H1 (cell line): Measurements from ENCODE around the gene ST8SIA4. TPM values are rescaled to one million over a fixed set of nuclear protein-coding genes. Genes with fewer than 3 reads are reported as not detected.

Experiments
- CTCF ChIA-PET: fragments of 300-600 bp; sonication (Branson Sonifier 250); formaldehyde crosslinking; loops from one replicate; lab custom pipeline; 2021; ENCODE audit not compliant: partially characterized antibody; lab: Charles Lee
- POLR2A ChIA-PET: fragments of 300-600 bp; sonication (Branson Sonifier 250); formaldehyde crosslinking; loops from one replicate; lab custom pipeline; 2021; ENCODE audit warnings: inconsistent platforms; ENCODE audit not compliant: partially characterized antibody; lab: Charles Lee
- DNase-seq, 2 experiments: peaks; one replicate each; pipeline versions ENCODE4 v3.0.0 to v3.0.0-alpha.2; 2010 to 2022; ENCODE audit warnings: low spot score in 2 of 2, low read depth in 1 of 2, mixed read lengths in 1 of 2
- FAIRE-seq: peaks from 2 replicates; lab custom pipeline; 2011; peaks lifted over from hg19 to GRCh38; lab: Jason Lieb, UNC
- H2AFZ ChIP-seq: 2 replicates; pipeline ENCODE4 v1.8.1; 2012; ENCODE audit warnings: low read length, inconsistent platforms
- H2AK5ac ChIP-seq: 2 replicates; pipeline ENCODE4 v1.6.1; 2013; ENCODE audit warnings: low read depth, low read length
- H2BK120ac ChIP-seq: replicated peaks from 2 replicates; pipeline ENCODE3; 2013; ENCODE audit warnings: low read depth, low read length, inconsistent platforms
- H2BK12ac ChIP-seq: 2 replicates; pipeline ENCODE4 v1.6.1; 2013; ENCODE audit warnings: low read depth, low read length
- H2BK15ac ChIP-seq: 2 replicates; pipeline ENCODE4 v1.6.1; 2013; ENCODE audit warnings: low read length
- H2BK20ac ChIP-seq: 2 replicates; pipeline ENCODE4 v1.6.1; 2013; ENCODE audit warnings: low read length
- H2BK5ac ChIP-seq: 2 replicates; pipeline ENCODE4 v1.6.1; 2013; ENCODE audit warnings: low read depth, low read length
- H3K14ac ChIP-seq: 2 replicates; pipeline ENCODE4 v1.6.1; 2013; ENCODE audit warnings: inconsistent platforms; ENCODE audit not compliant: insufficient read length
- H3K18ac ChIP-seq: 2 replicates; pipeline ENCODE4 v1.6.1; 2013; ENCODE audit warnings: low read length; ENCODE audit errors: extremely low read depth
- H3K23ac ChIP-seq: 2 replicates; pipeline ENCODE4 v1.6.1; 2013; ENCODE audit warnings: inconsistent platforms; ENCODE audit not compliant: insufficient read length
- H3K23me2 ChIP-seq: 2 replicates; pipeline ENCODE4 v1.6.1; 2013; ENCODE audit warnings: low read depth, low read length
- H3K27ac ChIP-seq: 2 replicates; pipeline ENCODE4 v1.6.1; 2011; ENCODE audit warnings: low read depth, low read length, inconsistent platforms
- H3K27me3 ChIP-seq, 4 experiments: replicated peaks in 1 of 4; 1 replicate in 1 of 4; 2 replicates in 3 of 4; pipeline versions ENCODE4 v1.6.1 to v1.8.1; 2011 to 2013; ENCODE audit warnings: low read length in 3 of 4, mild to moderate bottlenecking in 3 of 4, inconsistent platforms in 2 of 4, mixed read lengths in 2 of 4, moderate library complexity in 1 of 4; ENCODE audit not compliant: control insufficient read depth in 3 of 4, insufficient read depth in 3 of 4; ENCODE audit errors: extremely low read depth in 1 of 4
- H3K36me3 ChIP-seq, 4 experiments: 2 replicates each; pipeline versions ENCODE4 v1.6.1 to v1.8.1; 2011 to 2013; ENCODE audit warnings: mild to moderate bottlenecking in 4 of 4, low read length in 3 of 4, moderate library complexity in 2 of 4, control low read depth in 1 of 4, inconsistent platforms in 1 of 4; ENCODE audit not compliant: insufficient read depth in 4 of 4, control insufficient read depth in 2 of 4
- H3K4ac ChIP-seq: replicated peaks from 2 replicates; pipeline ENCODE3; 2013; ENCODE audit warnings: low read length, low read depth, mixed read lengths, inconsistent platforms; ENCODE audit not compliant: insufficient read length
- H3K4me1 ChIP-seq, 4 experiments: replicated peaks in 1 of 4; 1 replicate in 1 of 4; 2 replicates in 3 of 4; pipeline versions ENCODE4 v1.6.1 to v1.8.1; 2011 to 2013; ENCODE audit warnings: low read length in 3 of 4, inconsistent platforms in 2 of 4, mixed read lengths in 1 of 4; ENCODE audit not compliant: insufficient read depth in 4 of 4, control insufficient read depth in 3 of 4
- H3K4me2 ChIP-seq, 2 experiments: 2 replicates each; pipeline versions ENCODE4 v1.6.1 to v1.8.1; 2011 to 2013; ENCODE audit warnings: low read depth in 2 of 2, low read length in 2 of 2, control low read depth in 1 of 2, inconsistent platforms in 1 of 2, mild to moderate bottlenecking in 1 of 2; ENCODE audit not compliant: insufficient read depth in 1 of 2
- H3K4me3 ChIP-seq, 4 experiments: fragments of 200-600, 300-600 bp in 1 of 4; sonication (generic), shearing (Covaris generic), sonication (Bioruptor Twin) in 1 of 4; 2 replicates each; pipeline versions ENCODE4 v1.5.1 to v1.8.1; 2011 to 2016; ENCODE audit warnings: low read length in 4 of 4, low read depth in 3 of 4, control low read depth in 2 of 4, inconsistent platforms in 2 of 4, mild to moderate bottlenecking in 2 of 4, mixed read lengths in 1 of 4, moderate library complexity in 1 of 4; ENCODE audit not compliant: insufficient read depth in 2 of 4; ENCODE audit errors: extremely low read depth in 1 of 4
- H3K56ac ChIP-seq: replicated peaks from 2 replicates; pipeline ENCODE3; 2013; ENCODE audit warnings: low read depth, mild to moderate bottlenecking, mixed read lengths, low read length, inconsistent platforms; ENCODE audit not compliant: insufficient read length
- H3K79me1 ChIP-seq: 2 replicates; pipeline ENCODE4 v1.6.1; 2013; ENCODE audit warnings: low read depth, low read length, control low read depth
- H3K79me2 ChIP-seq, 2 experiments: 2 replicates each; pipeline versions ENCODE4 v1.6.1 to v1.8.1; 2012 to 2013; ENCODE audit warnings: low read length in 2 of 2, mild to moderate bottlenecking in 2 of 2, inconsistent platforms in 1 of 2; ENCODE audit not compliant: insufficient read depth in 2 of 2, control insufficient read depth in 1 of 2
- H3K9ac ChIP-seq, 4 experiments: replicated peaks in 1 of 4; 1 replicate in 1 of 4; 2 replicates in 3 of 4; pipeline versions ENCODE4 v1.6.1 to v1.8.1; 2011 to 2013; ENCODE audit warnings: low read depth in 3 of 4, low read length in 3 of 4, control low read depth in 2 of 4, mild to moderate bottlenecking in 2 of 4, moderate library complexity in 2 of 4, inconsistent platforms in 1 of 4; ENCODE audit errors: extremely low read depth in 1 of 4
- H3K9me3 ChIP-seq, 2 experiments: 2 replicates each; pipeline versions ENCODE4 v1.6.1 to v1.8.1; 2012 to 2013; ENCODE audit warnings: mild to moderate bottlenecking in 2 of 2, moderate library complexity in 2 of 2, control low read depth in 1 of 2, inconsistent platforms in 1 of 2, low read depth in 1 of 2, low read length in 1 of 2, mixed read lengths in 1 of 2; ENCODE audit not compliant: insufficient read depth in 2 of 2
- H4K20me1 ChIP-seq, 2 experiments: replicated peaks in 1 of 2; 2 replicates each; pipeline versions ENCODE3 to v1.8.1; 2011 to 2013; ENCODE audit warnings: inconsistent platforms in 2 of 2, low read length in 2 of 2, mild to moderate bottlenecking in 1 of 2; ENCODE audit not compliant: insufficient read depth in 2 of 2, control insufficient read depth in 1 of 2
- H4K5ac ChIP-seq: 2 replicates; pipeline ENCODE4 v1.6.1; 2013; ENCODE audit warnings: low read length, low read depth, mixed read lengths, inconsistent platforms; ENCODE audit not compliant: insufficient read length
- H4K8ac ChIP-seq: 2 replicates; pipeline ENCODE4 v1.8.0; 2013; ENCODE audit warnings: mild to moderate bottlenecking, moderate library complexity, low read length, inconsistent platforms; ENCODE audit not compliant: insufficient read depth; ENCODE audit errors: extremely low read depth
- H4K91ac ChIP-seq: replicated peaks from 2 replicates; pipeline ENCODE3; 2013; ENCODE audit warnings: low read length, mixed read lengths, inconsistent platforms; ENCODE audit not compliant: insufficient read length
- BACH1 ChIP-seq: IDR thresholded peaks from 2 replicates; pipeline ENCODE4 v1.6.1; 2012; ENCODE audit warnings: low read length, improper control_type of control experiment
- CEBPB ChIP-seq: IDR thresholded peaks from 2 replicates; pipeline ENCODE4 v1.6.1; 2012; ENCODE audit warnings: low read depth, low read length
- CTBP2 ChIP-seq: IDR thresholded peaks from 2 replicates; pipeline ENCODE4 v1.7.0; 2011; ENCODE audit warnings: borderline replicate concordance, mild to moderate bottlenecking, moderate library complexity, mixed read lengths, low read length; ENCODE audit not compliant: insufficient read depth, insufficient read length
- JUND ChIP-seq: IDR thresholded peaks from 2 replicates; pipeline ENCODE4 v1.6.1; 2011; ENCODE audit warnings: mild to moderate bottlenecking, improper control_type of control experiment, low read length
- WGBS, 2 experiments: shearing (Covaris generic) in 1 of 2; methylation state at CpG; one replicate each; pipeline versions ENCODE4 v1.1.6 to v1.1.7; 2013 to 2015; ENCODE audit warnings: low lambda C conversion rate in 2 of 2, mixed read lengths in 2 of 2, inconsistent platforms in 1 of 2, low coverage in 1 of 2, missing lambda C conversion rate in 1 of 2; ENCODE audit not compliant: insufficient replicate concordance in 2 of 2, insufficient coverage in 1 of 2, insufficient read length in 1 of 2; ENCODE audit errors: extremely low coverage in 1 of 2, missing lambda C conversion rate in 1 of 2; 5-methylcytosine and 5-hydroxymethylcytosine counted together
- polyA plus RNA-seq, 7 experiments: library from polyadenylated mRNA; depleted of rRNA in 3 of 7; stranded (reverse) in 5 of 7; unstranded in 2 of 7; fragments of >200 nt in 5 of 7; fragments of 200-250 nt in 2 of 7; gene quantifications; 1 replicate in 5 of 7; 2 replicates in 1 of 7; 4 replicates in 1 of 7; pipeline versions ENCODE4 v1.2.1 to v1.2.3, GENCODE V29; 2011 to 2013; ENCODE audit warnings: missing spikeins in 2 of 7, mixed read lengths in 2 of 7
- total RNA-seq: library from RNA; stranded (reverse); fragmentation: NEBNext Ultra II Directional; extraction: Animal tissue kit (Norgen Biotek cat#: 25700); gene quantifications from 2 replicates; pipeline ENCODE4 v1.2.1, GENCODE V29; 2021

ST8SIA4 gene
- total and polyA plus RNA-seq, 2 of the 8 experiments (the other 6 are each of a cell fraction or from before 2014, with no cell fraction given), result 0.08 to 0.50 TPM

DNA sequence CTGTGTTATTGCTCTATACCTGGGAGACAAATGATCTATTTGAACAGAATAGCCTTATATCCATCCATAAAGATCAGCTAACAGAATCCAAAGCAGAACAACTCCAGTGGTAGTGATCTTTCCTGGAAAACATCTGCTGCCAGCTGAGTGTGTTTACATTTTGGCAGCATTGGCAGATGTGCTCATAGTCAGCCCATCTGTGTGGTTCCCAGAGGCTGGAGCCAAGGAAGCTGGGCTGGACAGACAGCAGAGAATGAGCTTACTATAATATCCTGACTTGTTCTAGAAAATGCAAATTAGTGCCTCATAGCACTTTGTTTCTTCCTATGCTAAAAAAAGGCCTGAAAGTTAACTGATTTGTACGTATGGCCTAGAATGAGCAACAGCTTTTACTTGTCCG lies 99.7 kb downstream of the ST8SIA4 start:
- H4K8ac ChIP-seq, result no peak overlapping the region
- 96% methylated on average over 2 of the region's 2 CpGs; no CpG with 5 or more reads in 1 of the 2 experiments for WGBS, 2 experiments
- H3K4me2 ChIP-seq, result no peak overlapping the region
- no peaks in the 10 kb centered on the region for H3K79me2 ChIP-seq
- ChIA-PET POLR2A (no interaction called here), CTCF (no interaction called here)
- no peak overlapping the region for H2BK15ac ChIP-seq
- H3K27ac ChIP-seq, result no peak overlapping the region
- no peak overlapping the region for H3K4ac ChIP-seq
- no peak overlapping the region for H2AFZ ChIP-seq
- FAIRE-seq (no peak), DNase-seq (no peak)
- no peak overlapping the region for H2BK20ac ChIP-seq
- no peaks in the 10 kb centered on the region for H3K36me3 ChIP-seq
- no peak overlapping the region for H4K91ac ChIP-seq
- no peak overlapping the region for H3K18ac ChIP-seq
- no peaks in the 10 kb centered on the region for H3K23me2 ChIP-seq
- no peak overlapping the region for H2AK5ac ChIP-seq
- H3K4me1 ChIP-seq, result no peaks in the 10 kb centered on the region
- H3K56ac ChIP-seq, result no peak overlapping the region
- H2BK120ac ChIP-seq, result no peak overlapping the region
- H4K5ac ChIP-seq, result no peak overlapping the region
- H3K79me1 ChIP-seq, result no peaks in the 10 kb centered on the region
- no peaks in the 10 kb centered on the region for H3K27me3 ChIP-seq
- H3K9me3 ChIP-seq, result no peaks in the 10 kb centered on the region
- H3K14ac ChIP-seq, result no peak overlapping the region
- H4K20me1 ChIP-seq, result no peaks in the 10 kb centered on the region
- no peak overlapping the region for H3K4me3 ChIP-seq
- H2BK12ac ChIP-seq, result no peak overlapping the region
- no peak overlapping the region for H3K23ac ChIP-seq
- H2BK5ac ChIP-seq, result no peak overlapping the region
- H3K9ac ChIP-seq, result no peak overlapping the region
- TF ChIP-seq CTBP2 (no peak), BACH1 (no peak), CEBPB (no peak), JUND (no peak)
